ENCODE data around the gene GPHN.
"Not testable (repeated sequence)": the region's sequence is repeated elsewhere in the genome, so short reads cannot be mapped to it uniquely, and the experiment has no call there.

DNA sequence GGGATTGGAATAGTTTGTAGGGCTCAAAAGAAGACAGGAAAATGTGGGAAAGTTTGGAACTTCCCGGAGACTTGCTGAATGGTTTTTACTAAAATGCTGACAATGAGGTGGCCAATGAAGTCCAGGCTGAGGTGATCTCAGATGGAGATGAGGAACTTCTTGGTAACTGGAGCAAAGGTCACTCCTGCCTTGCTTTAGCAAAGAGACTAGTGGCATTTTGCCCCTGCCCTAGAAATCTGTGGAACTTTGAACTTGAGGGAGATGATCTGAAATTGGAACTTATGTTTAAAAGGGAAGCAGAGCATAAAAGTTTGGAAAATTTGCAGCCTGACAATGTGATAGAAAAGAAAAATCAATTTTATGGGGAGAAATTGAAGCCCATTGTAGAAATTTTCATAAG is 223.4 kb downstream of the GPHN start:
- TF ChIP-seq, protein P1, sequence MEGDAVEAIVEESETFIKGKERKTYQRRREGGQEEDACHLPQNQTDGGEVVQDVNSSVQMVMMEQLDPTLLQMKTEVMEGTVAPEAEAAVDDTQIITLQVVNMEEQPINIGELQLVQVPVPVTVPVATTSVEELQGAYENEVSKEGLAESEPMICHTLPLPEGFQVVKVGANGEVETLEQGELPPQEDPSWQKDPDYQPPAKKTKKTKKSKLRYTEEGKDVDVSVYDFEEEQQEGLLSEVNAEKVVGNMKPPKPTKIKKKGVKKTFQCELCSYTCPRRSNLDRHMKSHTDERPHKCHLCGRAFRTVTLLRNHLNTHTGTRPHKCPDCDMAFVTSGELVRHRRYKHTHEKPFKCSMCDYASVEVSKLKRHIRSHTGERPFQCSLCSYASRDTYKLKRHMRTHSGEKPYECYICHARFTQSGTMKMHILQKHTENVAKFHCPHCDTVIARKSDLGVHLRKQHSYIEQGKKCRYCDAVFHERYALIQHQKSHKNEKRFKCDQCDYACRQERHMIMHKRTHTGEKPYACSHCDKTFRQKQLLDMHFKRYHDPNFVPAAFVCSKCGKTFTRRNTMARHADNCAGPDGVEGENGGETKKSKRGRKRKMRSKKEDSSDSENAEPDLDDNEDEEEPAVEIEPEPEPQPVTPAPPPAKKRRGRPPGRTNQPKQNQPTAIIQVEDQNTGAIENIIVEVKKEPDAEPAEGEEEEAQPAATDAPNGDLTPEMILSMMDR (IDR thresholded peaks at IDR 0.05; ENCODE audit: extremely low read depth in 1 of 2, insufficient read depth in 1 of 2, low read depth in 1 of 2, low read length in 2 of 2): not testable (repeated sequence)
- not testable (repeated sequence) for TF ChIP-seq FOS (IDR thresholded peaks at IDR 0.05; ENCODE audit: borderline replicate concordance, insufficient read depth, low read length)
